Ovary (tissue), 3 donors: ENCODE data around the gene LIPC.

Experiments used
- POLR2A ChIP-seq: fragments of 450-650 bp; IDR thresholded peaks from one replicate; pipeline ENCODE4 v1.6.1; 2017; ENCODE audit warnings: antibody characterized with exemption, mild to moderate bottlenecking, moderate library complexity
- TF ChIP-seq, protein P1 (sequence below), 3 donors: fragments of 450-650 bp in 2 of 3; fragments of 200-600 bp in 1 of 3; IDR thresholded peaks; one replicate each; pipeline versions ENCODE4 v1.5.1 to v1.8.0; 2016 to 2022; ENCODE audit warnings: antibody characterized with exemption in 3 of 3, mild to moderate bottlenecking in 1 of 3
- donor health status: DM: no; HTN: no; CAD: no.

DNA sequence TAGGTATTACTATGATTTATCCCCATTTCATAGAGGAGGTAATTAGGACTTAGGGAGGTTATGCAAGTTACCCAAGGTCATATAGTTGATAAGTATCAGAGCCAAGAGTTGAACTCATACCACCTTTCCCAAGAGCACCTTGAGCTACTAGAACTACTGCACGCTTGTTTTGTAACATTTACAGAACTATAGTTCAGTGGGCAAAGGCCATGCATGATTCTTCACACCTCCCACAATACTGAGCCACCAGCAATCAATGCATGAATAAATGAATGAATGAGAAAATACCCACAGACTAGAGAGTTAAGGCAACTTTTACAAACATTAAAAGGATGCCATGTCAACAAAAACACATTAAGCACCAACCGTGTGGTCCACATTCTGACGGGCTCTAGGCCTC, 46.8 kb downstream of the LIPC start:
- TF ChIP-seq, protein P1, sequence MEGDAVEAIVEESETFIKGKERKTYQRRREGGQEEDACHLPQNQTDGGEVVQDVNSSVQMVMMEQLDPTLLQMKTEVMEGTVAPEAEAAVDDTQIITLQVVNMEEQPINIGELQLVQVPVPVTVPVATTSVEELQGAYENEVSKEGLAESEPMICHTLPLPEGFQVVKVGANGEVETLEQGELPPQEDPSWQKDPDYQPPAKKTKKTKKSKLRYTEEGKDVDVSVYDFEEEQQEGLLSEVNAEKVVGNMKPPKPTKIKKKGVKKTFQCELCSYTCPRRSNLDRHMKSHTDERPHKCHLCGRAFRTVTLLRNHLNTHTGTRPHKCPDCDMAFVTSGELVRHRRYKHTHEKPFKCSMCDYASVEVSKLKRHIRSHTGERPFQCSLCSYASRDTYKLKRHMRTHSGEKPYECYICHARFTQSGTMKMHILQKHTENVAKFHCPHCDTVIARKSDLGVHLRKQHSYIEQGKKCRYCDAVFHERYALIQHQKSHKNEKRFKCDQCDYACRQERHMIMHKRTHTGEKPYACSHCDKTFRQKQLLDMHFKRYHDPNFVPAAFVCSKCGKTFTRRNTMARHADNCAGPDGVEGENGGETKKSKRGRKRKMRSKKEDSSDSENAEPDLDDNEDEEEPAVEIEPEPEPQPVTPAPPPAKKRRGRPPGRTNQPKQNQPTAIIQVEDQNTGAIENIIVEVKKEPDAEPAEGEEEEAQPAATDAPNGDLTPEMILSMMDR (IDR thresholded peaks at IDR 0.05) = no peak
- no peak for TF ChIP-seq POLR2A
